Inflammatory macrophage treated with lipopolysaccharide for 1 hour (primary cell): Measurements from ENCODE around the gene DGCR2.
"Not testable (repeated sequence)": the region's sequence is repeated elsewhere in the genome, so short reads cannot be mapped to it uniquely, and the experiment has no call there.

ENCODE experiments used
- DNase-seq, 2 donors: peaks; one replicate each; pipeline ENCODE4 v3.0.0-alpha.2; 2020 to 2022

DGCR2 gene

GRCh38 chr22:19038728-19039447 is 83.3 kb downstream of the DGCR2 start:
- DNase-seq = no peak

GRCh38 chr22:19038164-19038546 is 84.1 kb downstream of the DGCR2 start:
- DNase-seq = no peak

DNA sequence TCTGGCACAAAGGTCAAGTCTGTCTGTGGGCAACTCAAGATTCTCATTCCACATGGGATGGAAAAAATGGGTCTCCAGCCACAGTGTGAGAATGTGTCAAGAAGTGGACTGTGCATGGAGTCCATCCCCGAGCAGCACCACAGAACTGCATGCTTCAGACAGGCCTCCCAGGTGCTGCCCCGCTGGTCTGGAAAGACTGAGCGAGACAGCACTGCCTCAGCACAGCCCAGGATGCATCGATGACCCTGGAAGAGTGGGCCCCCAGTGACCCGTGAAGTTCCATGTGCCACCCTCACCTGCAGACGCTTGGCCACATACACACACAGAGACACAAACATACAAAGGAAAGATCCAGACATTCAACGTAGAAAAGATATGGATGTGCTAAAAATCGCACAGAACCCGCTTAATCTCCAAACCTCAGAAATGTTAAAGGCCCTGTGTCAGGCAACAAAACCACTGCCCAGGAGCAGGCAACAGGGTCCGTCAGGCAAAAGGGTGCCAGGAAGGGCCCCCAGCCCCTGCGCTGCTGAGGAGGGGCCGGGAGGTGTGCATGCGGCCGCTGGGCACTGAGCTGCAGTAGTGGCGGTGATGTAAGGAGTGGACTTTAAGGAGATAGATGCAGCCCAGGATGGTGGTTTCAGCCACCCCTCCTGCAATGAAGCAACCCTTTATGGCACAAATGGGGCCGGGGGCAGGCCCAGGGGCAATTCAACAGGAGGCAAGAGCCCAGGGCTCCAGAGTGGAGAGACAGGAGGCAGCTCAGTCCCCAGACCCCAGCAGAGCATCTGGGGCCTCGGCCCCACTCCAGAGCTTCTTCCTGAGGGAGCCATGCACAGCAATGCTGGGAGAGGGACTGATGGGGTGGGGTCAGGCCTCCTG is 84.7 kb downstream of the DGCR2 start:
- no peak for DNase-seq

- DNase-seq = no peak
Observed at GRCh38 chr22:19036523-19037273, 85.5 kb downstream of the DGCR2 start.

GRCh38 chr22:19036229-19036522 is 86.0 kb downstream of the DGCR2 start:
- DNase-seq = no peak

GRCh38 chr22:19035474-19036228 is 86.6 kb downstream of the DGCR2 start:
- no peak for DNase-seq

- DNase-seq = not testable (repeated sequence)
Observed at GRCh38 chr22:19035126-19035473, 87.1 kb downstream of the DGCR2 start.

GRCh38 chr22:19034724-19035120 is 87.5 kb downstream of the DGCR2 start:
- DNase-seq = not testable (repeated sequence)

DNA sequence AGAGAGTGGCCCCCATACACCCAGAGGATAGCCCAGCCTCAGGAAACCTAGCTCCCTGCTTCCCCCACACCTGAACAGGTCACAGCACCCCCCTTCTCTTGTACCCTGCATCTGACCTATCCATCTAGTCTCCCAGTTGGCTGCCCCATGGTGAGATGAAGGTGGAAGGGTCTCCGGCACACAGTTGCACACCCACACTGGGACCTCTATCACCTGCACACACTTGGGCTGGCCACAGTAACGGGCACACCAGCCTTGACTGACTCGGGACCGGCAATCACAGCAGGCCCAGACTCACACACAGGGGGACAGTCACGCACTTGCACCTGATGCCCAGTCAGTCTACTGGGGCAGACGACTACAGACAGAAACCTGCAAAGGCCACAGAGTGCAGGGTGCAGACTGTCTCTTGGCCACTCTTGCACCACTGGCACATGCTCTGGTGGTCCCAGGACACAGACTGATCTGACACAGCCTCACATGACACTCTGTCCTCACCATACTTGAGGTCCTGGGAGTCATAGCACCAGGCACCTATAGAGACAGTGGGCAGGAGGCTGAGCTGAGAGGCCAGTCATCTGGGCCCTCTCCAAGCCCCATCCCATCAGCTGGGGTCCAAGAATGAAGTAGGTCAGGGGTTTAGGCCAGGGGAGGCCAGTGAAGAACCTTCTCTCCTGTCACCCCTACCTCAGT is 88.0 kb downstream of the DGCR2 start:
- DNase-seq = not testable (repeated sequence)

GRCh38 chr22:19033568-19033905 is 88.7 kb downstream of the DGCR2 start:
- not testable (repeated sequence) for DNase-seq

DNA sequence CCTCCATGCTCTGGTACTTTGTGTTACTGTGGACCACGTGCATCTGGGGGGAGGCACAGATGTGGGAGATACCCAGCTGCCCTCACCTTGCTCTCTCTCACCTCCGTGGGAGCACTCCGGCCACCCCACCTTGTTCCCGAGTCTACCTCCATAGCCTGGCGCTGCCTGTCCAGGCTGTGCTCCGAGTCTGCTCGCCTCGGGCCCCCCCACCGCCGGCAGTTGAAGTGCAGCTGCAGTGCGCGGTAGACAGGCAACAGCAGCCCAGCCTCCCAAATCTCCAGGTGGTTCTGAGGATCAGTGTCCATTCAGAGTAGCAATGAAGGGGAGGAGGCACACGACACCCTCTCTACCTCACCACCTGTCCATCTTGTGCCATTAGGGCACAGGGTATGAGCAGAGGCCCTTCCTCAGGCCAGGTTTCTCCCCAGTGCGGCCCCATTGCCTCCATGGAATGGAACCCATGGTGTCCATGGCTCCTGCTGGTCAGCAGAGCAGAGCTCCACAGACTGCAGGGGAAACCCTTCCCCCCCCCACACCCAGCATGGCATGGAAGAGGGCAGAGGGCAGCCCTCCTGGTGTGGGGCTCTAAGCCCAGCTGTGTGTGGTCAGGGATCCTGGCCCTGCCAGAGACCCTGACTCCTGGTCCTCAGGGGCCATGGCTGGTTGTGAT is 89.2 kb downstream of the DGCR2 start:
- DNase-seq = not testable (repeated sequence)

DNA sequence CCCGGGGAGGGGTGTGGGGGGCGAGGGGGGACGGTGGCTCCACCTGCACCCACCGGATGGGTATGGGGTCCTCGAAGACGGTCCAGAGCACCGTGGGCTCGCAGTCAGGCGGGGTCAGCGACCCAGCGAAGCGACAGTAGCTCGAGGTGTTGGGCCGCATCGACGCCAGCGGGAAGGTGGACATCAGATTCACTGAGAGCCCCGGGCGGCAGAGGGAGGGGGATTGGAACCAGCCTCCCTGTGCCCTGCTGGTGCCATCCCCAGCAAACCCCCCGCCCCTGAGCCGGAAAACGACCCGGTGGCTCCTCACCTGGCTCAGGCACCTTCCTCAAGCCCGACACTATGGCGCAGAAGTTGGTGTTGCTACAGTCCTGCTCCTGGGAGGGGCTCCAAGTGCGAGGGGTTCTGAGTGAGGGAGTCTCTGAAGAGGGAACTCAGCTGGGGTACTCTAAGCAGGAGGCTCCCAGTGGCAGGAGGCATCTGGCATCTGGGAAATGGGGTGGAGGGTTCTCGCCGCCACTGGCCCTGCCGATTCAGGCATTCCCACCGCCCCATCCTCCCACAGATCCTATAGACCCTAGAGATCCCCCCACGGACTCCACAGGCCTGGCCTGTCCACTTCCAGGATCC is 89.9 kb downstream of the DGCR2 start:
- not testable (repeated sequence) for DNase-seq

GRCh38 chr22:19030889-19031252 is 91.3 kb downstream of the DGCR2 start:
- DNase-seq = not testable (repeated sequence)

DNA sequence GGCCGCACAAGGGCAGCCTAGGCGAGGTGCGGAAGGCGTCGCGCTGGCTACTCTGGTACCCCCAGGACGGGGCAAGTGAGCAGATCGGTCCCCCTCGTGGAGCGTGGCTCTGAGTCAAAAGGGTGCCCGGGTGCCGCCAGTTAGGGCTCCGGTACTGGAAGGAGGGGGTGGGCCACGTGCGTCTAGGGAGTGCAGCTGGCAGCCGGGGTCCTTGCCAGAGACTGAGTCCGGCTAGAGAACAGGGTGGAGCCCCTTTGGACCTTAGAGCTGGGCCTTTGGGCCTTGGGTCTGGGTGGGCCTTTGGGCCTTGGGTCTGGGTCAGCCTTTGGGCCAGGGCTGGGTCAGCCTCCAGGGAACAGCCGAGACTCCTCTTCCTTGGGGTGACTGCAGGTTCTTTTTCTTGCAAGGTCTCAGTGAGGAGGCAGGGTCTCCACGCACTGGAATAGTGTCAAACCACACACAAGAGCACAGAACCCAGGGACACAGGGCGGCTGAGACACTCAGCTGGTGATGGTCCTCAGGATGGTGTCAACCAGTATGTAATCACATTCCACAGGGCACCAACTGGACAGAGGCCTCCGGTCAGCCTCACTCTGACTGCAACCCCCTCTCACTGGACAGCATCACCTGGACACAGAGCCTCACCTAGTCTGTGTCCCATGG is 91.9 kb downstream of the DGCR2 start:
- DNase-seq = not testable (repeated sequence)

- not testable (repeated sequence) for DNase-seq
Observed at GRCh38 chr22:19029113-19030103, 92.8 kb downstream of the DGCR2 start.

GRCh38 chr22:19028060-19028455 is 94.2 kb downstream of the DGCR2 start:
- DNase-seq = not testable (repeated sequence)

- not testable (repeated sequence) for DNase-seq
Observed at GRCh38 chr22:19027371-19028059, 94.7 kb downstream of the DGCR2 start.

DNA sequence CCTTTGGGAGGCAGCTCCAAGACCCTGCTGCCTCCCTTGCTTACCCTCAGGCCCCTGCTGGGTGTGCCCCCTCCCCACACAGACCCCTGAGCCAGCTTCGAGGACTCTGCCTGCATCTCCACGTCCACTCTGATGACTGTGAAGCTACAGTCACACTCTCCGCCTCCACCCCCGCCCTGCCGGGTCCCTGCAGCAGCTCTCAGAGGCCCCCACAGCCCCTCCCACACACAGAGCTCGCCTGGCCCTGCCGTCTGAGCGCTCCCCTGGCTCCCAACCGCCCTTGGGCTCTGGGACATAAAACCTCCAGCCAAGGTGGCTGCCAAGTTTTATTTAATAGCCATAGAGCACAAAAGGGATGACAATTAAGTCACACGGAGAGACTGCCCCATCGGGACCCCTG is 96.1 kb downstream of the DGCR2 start:
- not testable (repeated sequence) for DNase-seq
